ENCODE results near the gene ARF1. TPM values are rescaled to one million over a fixed set of nuclear protein-coding genes. Genes with fewer than 3 reads are reported as not detected.

The ARF1 gene
- total and polyA plus RNA-seq, 2 of the 8 experiments (the other 6 are each of a cell fraction or from before 2014, with no cell fraction given): 265 to 471 TPM

DNA sequence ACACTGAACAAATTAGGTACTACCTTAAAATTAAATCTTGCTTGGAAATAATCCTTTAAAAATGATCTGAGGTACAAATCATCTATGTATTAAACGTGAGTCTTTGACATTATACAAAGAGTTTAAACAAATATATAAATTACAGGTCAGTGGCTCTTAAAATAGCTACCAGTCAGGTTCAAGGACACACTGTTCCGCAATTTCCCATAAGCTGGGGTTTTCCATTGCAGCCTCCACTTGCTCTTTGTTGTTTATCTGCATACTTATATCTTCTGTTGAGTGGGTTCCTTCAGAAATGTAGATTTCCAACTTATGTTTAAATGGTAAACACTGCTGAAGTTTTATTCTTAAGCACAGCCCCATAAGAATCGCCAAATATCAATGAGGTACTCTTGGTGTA is 32.3 kb downstream of the ARF1 start (continued):
- no peak for TF ChIP-seq CHD7 (IDR thresholded peaks at IDR 0.05; ENCODE audit: insufficient replicate concordance, low read length)
- no peak for TF ChIP-seq CHD1 (IDR thresholded peaks at IDR 0.05; ENCODE audit: low read depth, low read length)
